ENCODE measurements around the gene MIEN1. TPM values are rescaled to one million over a fixed set of nuclear protein-coding genes. Genes with fewer than 3 reads are reported as not detected.

The MIEN1 gene
- total RNA-seq, 1 experiment from 2014 or later, result 40.6 TPM

DNA sequence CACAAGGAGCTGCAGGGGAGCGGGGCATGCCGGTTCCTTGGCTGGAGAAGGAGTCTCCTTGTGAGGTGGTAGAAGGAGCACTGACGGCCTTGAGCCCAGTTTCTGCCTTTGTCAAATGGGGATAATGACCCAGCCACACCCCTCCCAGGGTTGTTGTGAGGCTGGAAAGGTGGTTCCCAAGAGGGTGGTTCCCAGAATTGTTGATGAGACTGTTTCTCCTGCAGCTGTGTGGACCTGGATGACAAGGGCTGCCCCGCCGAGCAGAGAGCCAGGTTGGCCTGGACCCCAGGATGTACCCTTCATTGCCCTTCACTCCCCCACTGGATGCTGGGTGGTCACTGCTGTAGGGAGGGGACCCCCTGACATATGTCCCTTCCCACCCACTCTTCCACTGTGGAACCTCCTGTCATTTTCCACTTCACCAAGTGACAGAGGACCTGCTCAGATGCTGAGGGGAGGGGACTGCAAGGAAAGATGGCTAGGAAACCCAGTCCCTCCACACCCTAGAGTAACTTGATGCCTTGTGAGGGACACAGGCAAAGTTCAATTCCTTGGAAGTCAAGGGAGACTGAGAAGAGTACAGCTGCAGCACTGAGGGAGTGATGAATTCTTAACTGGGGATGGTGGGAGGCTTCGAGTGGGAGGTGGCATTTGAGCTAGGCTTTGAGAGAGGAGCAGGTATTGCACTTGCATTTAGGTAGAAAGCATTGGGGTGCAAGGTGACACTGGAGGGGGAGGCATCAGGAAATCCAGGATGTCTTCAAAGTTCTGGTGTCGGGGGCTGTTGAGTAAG is 10.6 kb downstream of the MIEN1 start:
- peaks cover 49% of the 10 kb centered on the region for H3K36me3 Mint-ChIP-seq
- DNase-seq (ENCODE audit: low spot score), result no peak
- ChIA-PET POLR2A (interaction anchor here (0.6 kb wide), 1 partner anchor 10 kb away, joined by 4 read pairs; no protein-coding TSS in a partner anchor), CTCF (interaction anchor here (0.6 to 1.7 kb wide), 6 partner anchors 9 to 66 kb away, joined by 3 to 15 read pairs (median 4); no protein-coding TSS in a partner anchor)
- no peak overlapping the region for H3K4me3 Mint-ChIP-seq
- peak overlapping the region; percentile 15; the same call in 1 of the 2 replicates for H3K27ac Mint-ChIP-seq
- H3K9me3 Mint-ChIP-seq, result no peaks in the 10 kb centered on the region
- H3K4me1 Mint-ChIP-seq, result peaks cover 8% of the 10 kb centered on the region
- H3K27me3 Mint-ChIP-seq (ENCODE audit: low read depth), result no peaks in the 10 kb centered on the region
- TF ChIP-seq JAZF1 (CRISPR knock-in tag; IDR thresholded peaks at IDR 0.05) (no peak), NR1H2 (CRISPR knock-in tag; IDR thresholded peaks at IDR 0.05) (no peak)
- TF ChIP-seq, protein P1, sequence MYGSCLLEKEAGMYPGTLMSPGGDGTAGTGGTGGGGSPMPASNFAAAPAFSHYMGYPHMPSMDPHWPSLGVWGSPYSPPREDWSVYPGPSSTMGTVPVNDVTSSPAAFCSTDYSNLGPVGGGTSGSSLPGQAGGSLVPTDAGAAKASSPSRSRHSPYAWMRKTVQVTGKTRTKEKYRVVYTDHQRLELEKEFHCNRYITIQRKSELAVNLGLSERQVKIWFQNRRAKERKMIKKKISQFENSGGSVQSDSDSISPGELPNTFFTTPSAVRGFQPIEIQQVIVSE (CRISPR knock-in tag; IDR thresholded peaks at IDR 0.05; ENCODE audit: borderline replicate concordance), result no peak
- TF ChIP-seq, protein P2, sequence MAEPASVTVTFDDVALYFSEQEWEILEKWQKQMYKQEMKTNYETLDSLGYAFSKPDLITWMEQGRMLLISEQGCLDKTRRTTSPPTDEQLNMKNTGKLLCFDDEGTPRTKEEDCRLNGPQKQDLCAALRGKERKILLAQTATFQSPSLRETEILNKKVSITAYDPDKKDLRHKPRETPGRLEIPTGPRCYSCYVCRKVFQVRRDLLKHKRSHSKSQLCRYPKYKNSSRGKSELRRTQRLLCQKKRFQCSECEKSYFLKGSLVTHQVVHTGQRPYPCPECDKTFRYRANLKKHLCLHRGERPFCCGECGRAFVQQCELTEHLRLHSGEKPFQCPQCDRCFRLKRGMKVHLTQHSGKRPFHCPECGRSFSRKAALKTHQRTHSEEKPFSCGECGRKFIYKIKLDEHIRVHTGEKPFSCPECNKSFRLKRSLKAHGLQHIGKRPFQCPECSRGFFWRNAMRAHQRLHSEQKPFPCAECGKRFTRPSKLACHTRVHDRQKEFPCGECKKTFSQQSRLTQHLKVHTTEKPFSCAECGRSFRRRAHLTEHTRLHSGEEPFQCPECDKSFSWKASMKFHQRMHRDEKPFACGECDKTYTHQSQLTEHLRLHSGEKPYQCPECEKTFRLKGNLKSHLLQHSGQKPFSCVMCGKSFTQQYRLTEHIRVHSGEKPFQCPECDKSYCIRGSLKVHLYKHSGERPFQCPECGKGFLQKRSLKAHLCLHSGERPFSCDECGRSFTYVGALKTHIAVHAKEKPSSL (CRISPR knock-in tag; conservative IDR thresholded peaks at IDR 0.05), result no peak
- TF ChIP-seq, protein P3, sequence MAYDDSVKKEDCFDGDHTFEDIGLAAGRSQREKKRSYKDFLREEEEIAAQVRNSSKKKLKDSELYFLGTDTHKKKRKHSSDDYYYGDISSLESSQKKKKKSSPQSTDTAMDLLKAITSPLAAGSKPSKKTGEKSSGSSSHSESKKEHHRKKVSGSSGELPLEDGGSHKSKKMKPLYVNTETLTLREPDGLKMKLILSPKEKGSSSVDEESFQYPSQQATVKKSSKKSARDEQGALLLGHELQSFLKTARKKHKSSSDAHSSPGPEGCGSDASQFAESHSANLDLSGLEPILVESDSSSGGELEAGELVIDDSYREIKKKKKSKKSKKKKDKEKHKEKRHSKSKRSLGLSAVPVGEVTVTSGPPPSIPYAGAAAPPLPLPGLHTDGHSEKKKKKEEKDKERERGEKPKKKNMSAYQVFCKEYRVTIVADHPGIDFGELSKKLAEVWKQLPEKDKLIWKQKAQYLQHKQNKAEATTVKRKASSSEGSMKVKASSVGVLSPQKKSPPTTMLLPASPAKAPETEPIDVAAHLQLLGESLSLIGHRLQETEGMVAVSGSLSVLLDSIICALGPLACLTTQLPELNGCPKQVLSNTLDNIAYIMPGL (CRISPR knock-in tag; IDR thresholded peaks at IDR 0.05), result no peak
- TF ChIP-seq, protein P4, sequence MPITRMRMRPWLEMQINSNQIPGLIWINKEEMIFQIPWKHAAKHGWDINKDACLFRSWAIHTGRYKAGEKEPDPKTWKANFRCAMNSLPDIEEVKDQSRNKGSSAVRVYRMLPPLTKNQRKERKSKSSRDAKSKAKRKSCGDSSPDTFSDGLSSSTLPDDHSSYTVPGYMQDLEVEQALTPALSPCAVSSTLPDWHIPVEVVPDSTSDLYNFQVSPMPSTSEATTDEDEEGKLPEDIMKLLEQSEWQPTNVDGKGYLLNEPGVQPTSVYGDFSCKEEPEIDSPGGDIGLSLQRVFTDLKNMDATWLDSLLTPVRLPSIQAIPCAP (CRISPR knock-in tag; IDR thresholded peaks at IDR 0.05), result no peak
- TF ChIP-seq, protein P5, sequence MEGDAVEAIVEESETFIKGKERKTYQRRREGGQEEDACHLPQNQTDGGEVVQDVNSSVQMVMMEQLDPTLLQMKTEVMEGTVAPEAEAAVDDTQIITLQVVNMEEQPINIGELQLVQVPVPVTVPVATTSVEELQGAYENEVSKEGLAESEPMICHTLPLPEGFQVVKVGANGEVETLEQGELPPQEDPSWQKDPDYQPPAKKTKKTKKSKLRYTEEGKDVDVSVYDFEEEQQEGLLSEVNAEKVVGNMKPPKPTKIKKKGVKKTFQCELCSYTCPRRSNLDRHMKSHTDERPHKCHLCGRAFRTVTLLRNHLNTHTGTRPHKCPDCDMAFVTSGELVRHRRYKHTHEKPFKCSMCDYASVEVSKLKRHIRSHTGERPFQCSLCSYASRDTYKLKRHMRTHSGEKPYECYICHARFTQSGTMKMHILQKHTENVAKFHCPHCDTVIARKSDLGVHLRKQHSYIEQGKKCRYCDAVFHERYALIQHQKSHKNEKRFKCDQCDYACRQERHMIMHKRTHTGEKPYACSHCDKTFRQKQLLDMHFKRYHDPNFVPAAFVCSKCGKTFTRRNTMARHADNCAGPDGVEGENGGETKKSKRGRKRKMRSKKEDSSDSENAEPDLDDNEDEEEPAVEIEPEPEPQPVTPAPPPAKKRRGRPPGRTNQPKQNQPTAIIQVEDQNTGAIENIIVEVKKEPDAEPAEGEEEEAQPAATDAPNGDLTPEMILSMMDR (IDR thresholded peaks at IDR 0.05), result no peak
- no peak for ATAC-seq

DNA sequence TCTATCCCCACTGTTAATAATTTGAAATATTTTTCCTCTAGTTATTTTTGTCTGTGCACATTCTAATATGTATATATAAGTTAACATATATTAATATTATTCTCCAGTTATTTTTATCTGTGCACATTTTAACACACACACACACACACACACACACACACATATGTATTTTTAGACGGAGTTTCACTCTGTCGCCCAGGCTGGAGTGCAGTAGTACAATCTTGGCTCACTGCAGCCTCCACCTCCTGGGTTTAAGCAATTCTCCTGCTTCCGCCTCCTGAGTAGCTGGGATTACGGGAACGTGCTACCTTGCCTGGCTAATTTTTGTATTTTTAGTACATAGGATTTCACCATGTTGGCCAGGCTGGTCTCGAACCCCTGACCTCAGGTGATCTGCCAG is 12.7 kb downstream of the MIEN1 start:
- DNase-seq (ENCODE audit: low spot score) (no peak), ATAC-seq (no peak)
- H3K36me3 Mint-ChIP-seq, result peaks cover 42% of the 10 kb centered on the region
- H3K4me1 Mint-ChIP-seq, result no peaks in the 10 kb centered on the region
- no peaks in the 10 kb centered on the region for H3K27me3 Mint-ChIP-seq (ENCODE audit: low read depth)
- H3K4me3 Mint-ChIP-seq, result no peak overlapping the region
- no peaks in the 10 kb centered on the region for H3K9me3 Mint-ChIP-seq
- ChIA-PET POLR2A (no interaction called here), CTCF (interaction anchor here (1.1 kb wide), 1 partner anchor 49 kb away, joined by 3 read pairs; the partner anchor contains the start of gene PNMT)
- TF ChIP-seq, protein P6, sequence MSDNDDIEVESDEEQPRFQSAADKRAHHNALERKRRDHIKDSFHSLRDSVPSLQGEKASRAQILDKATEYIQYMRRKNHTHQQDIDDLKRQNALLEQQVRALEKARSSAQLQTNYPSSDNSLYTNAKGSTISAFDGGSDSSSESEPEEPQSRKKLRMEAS (CRISPR knock-in tag; IDR thresholded peaks at IDR 0.05), result no peak
- TF ChIP-seq ELF4 (CRISPR knock-in tag; IDR thresholded peaks at IDR 0.05; ENCODE audit: low read depth), result no peak
- no peak for TF ChIP-seq PRRX2 (CRISPR knock-in tag; IDR thresholded peaks at IDR 0.05)
- TF ChIP-seq ZBTB21 (CRISPR knock-in tag; IDR thresholded peaks at IDR 0.05; ENCODE audit: borderline replicate concordance), result no peak
- TF ChIP-seq, protein P7, sequence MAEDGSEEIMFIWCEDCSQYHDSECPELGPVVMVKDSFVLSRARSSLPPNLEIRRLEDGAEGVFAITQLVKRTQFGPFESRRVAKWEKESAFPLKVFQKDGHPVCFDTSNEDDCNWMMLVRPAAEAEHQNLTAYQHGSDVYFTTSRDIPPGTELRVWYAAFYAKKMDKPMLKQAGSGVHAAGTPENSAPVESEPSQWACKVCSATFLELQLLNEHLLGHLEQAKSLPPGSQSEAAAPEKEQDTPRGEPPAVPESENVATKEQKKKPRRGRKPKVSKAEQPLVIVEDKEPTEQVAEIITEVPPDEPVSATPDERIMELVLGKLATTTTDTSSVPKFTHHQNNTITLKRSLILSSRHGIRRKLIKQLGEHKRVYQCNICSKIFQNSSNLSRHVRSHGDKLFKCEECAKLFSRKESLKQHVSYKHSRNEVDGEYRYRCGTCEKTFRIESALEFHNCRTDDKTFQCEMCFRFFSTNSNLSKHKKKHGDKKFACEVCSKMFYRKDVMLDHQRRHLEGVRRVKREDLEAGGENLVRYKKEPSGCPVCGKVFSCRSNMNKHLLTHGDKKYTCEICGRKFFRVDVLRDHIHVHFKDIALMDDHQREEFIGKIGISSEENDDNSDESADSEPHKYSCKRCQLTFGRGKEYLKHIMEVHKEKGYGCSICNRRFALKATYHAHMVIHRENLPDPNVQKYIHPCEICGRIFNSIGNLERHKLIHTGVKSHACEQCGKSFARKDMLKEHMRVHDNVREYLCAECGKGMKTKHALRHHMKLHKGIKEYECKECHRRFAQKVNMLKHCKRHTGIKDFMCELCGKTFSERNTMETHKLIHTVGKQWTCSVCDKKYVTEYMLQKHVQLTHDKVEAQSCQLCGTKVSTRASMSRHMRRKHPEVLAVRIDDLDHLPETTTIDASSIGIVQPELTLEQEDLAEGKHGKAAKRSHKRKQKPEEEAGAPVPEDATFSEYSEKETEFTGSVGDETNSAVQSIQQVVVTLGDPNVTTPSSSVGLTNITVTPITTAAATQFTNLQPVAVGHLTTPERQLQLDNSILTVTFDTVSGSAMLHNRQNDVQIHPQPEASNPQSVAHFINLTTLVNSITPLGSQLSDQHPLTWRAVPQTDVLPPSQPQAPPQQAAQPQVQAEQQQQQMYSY (CRISPR knock-in tag; IDR thresholded peaks at IDR 0.05), result no peak
- no peak for TF ChIP-seq FOXP1 (CRISPR knock-in tag; IDR thresholded peaks at IDR 0.05; ENCODE audit: borderline replicate concordance)
- no peak for TF ChIP-seq ZNF232 (CRISPR knock-in tag; IDR thresholded peaks at IDR 0.05)
- TF ChIP-seq CREM (CRISPR knock-in tag; IDR thresholded peaks at IDR 0.05), result no peak
- no peak for TF ChIP-seq ATF1 (CRISPR knock-in tag; IDR thresholded peaks at IDR 0.05)
- H3K27ac Mint-ChIP-seq, result no peak overlapping the region

All from WTC11 (cell line).